ENCODE data around the gene ZNF598.
"Not testable (repeated sequence)": the region's sequence is repeated elsewhere in the genome, so short reads cannot be mapped to it uniquely, and the experiment has no call there.

ZNF598 gene

GRCh38 chr16:1964506-1965395 is 44.9 kb downstream of the ZNF598 start, which contains the start of gene RPS2:
TSS of gene RPS2 (minus strand) at chr16:1964826. CDS start at chr16:1964625, 201 bp downstream.
- H3K36me3 ChIP-seq (ENCODE audit: low read length), result peaks cover 15% of the 10 kb centered on the region
- peak within 1 kb of the TSS; percentile 88 for H3K27ac ChIP-seq (ENCODE audit: low read depth, low read length)
- peak within 1 kb of the TSS; percentile 75 for H3K4me3 ChIP-seq (ENCODE audit: insufficient read depth, low read length, poor library complexity, severe bottlenecking)
- H3K9me3 ChIP-seq (ENCODE audit: insufficient read depth, low read length), result no peaks in the 10 kb centered on the region
- H4K20me1 ChIP-seq (ENCODE audit: low read depth, low read length), result no peaks in the 10 kb centered on the region
- H2AFZ ChIP-seq (ENCODE audit: low read depth, low read length, severe bottlenecking), result peak within 1 kb of the TSS; percentile 13
- H3K9ac ChIP-seq (ENCODE audit: low read length), result peak within 1 kb of the TSS; percentile 98
- TF ChIP-seq CTCF (IDR thresholded peaks at IDR 0.05; ENCODE audit: insufficient read depth, low read length, poor library complexity, severe bottlenecking), result no peak
- TF ChIP-seq EZH2phosphoT487 (conservative IDR thresholded peaks at IDR 0.05; ENCODE audit: low read length), result no peak
- peak within 1 kb of the TSS; percentile 78 for H3K4me2 ChIP-seq (ENCODE audit: low read depth, low read length, poor library complexity, severe bottlenecking)
- H3F3A ChIP-seq (ENCODE audit: insufficient read depth), result peaks cover 43% of the 10 kb centered on the region
- H3K79me2 ChIP-seq (ENCODE audit: insufficient read depth, low read length), result peaks cover 36% of the 10 kb centered on the region
- H3K27me3 ChIP-seq (ENCODE audit: low read length), result no peaks in the 10 kb centered on the region
- H3K9me2 ChIP-seq (replicated peaks; ENCODE audit: insufficient read depth, low read length), result no peaks in the 10 kb centered on the region

- Histone ChIP-seq H2AFZ (ENCODE audit: low read depth, low read length, severe bottlenecking) (no peak overlapping the region), H3K9me2 (replicated peaks; ENCODE audit: insufficient read depth, low read length) (no peaks in the 10 kb centered on the region), H3K36me3 (ENCODE audit: low read length) (peaks cover 15% of the 10 kb centered on the region), H4K20me1 (ENCODE audit: low read depth, low read length) (no peaks in the 10 kb centered on the region), H3K4me3 (ENCODE audit: insufficient read depth, low read length, poor library complexity, severe bottlenecking) (peak overlapping the region; percentile 75), H3K9ac (ENCODE audit: low read length) (peak overlapping the region; percentile 98), H3F3A (ENCODE audit: insufficient read depth) (peaks cover 43% of the 10 kb centered on the region), H3K27me3 (ENCODE audit: low read length) (no peaks in the 10 kb centered on the region), H3K4me2 (ENCODE audit: low read depth, low read length, poor library complexity, severe bottlenecking) (peak overlapping the region; percentile 78), H3K9me3 (ENCODE audit: insufficient read depth, low read length) (no peaks in the 10 kb centered on the region), H3K79me2 (ENCODE audit: insufficient read depth, low read length) (peaks cover 38% of the 10 kb centered on the region), H3K27ac (ENCODE audit: low read depth, low read length) (peak overlapping the region; percentile 88)
- TF ChIP-seq CTCF (IDR thresholded peaks at IDR 0.05; ENCODE audit: insufficient read depth, low read length, poor library complexity, severe bottlenecking) (no peak), EZH2phosphoT487 (conservative IDR thresholded peaks at IDR 0.05; ENCODE audit: low read length) (no peak)
Observed at GRCh38 chr16:1963806-1964505, 45.7 kb downstream of the ZNF598 start.

- peaks cover 38% of the 10 kb centered on the region for H3K79me2 ChIP-seq (ENCODE audit: insufficient read depth, low read length)
- H3K9me2 ChIP-seq (replicated peaks; ENCODE audit: insufficient read depth, low read length); H4K20me1 ChIP-seq (ENCODE audit: low read depth, low read length); H3K27me3 ChIP-seq (ENCODE audit: low read length); H3K9me3 ChIP-seq (ENCODE audit: insufficient read depth, low read length); H2AFZ ChIP-seq (ENCODE audit: low read depth, low read length, severe bottlenecking): not testable (repeated sequence)
- H3K27ac ChIP-seq (ENCODE audit: low read depth, low read length), result peak overlapping the region; percentile 88
- peaks cover 43% of the 10 kb centered on the region for H3F3A ChIP-seq (ENCODE audit: insufficient read depth)
- peak overlapping the region; percentile 78 for H3K4me2 ChIP-seq (ENCODE audit: low read depth, low read length, poor library complexity, severe bottlenecking)
- H3K36me3 ChIP-seq (ENCODE audit: low read length), result peaks cover 15% of the 10 kb centered on the region
- H3K4me3 ChIP-seq (ENCODE audit: insufficient read depth, low read length, poor library complexity, severe bottlenecking), result peak overlapping the region; percentile 75
- H3K9ac ChIP-seq (ENCODE audit: low read length), result peak overlapping the region; percentile 98
Observed at GRCh38 chr16:1962161-1963153, 47.2 kb downstream of the ZNF598 start.

Data from SU-DHL-6 (cell line).